IPS-15b (cell line): ENCODE data around the gene EXOC4.

ENCODE experiments used
- H3K27me3 ChIP-seq: one replicate; pipeline ENCODE4 v1.6.1; 2013; ENCODE audit warnings: low read length; ENCODE audit not compliant: control insufficient read depth, insufficient read depth
- H3K36me3 ChIP-seq: one replicate; pipeline ENCODE4 v1.6.1; 2013; ENCODE audit warnings: low read length; ENCODE audit not compliant: control insufficient read depth, insufficient read depth
- H3K4me1 ChIP-seq: one replicate; pipeline ENCODE4 v1.6.1; 2013; ENCODE audit warnings: mild to moderate bottlenecking, low read length; ENCODE audit not compliant: control insufficient read depth, insufficient read depth
- H3K4me3 ChIP-seq: one replicate; pipeline ENCODE4 v1.5.1; 2013; ENCODE audit warnings: low read depth, low read length
- H3K9ac ChIP-seq: one replicate; pipeline ENCODE4 v1.6.1; 2013; ENCODE audit warnings: low read depth, mild to moderate bottlenecking, low read length
- H3K9me3 ChIP-seq: one replicate; pipeline ENCODE4 v1.6.1; 2013; ENCODE audit warnings: mild to moderate bottlenecking, low read length; ENCODE audit not compliant: control insufficient read depth, insufficient read depth

EXOC4 gene

GRCh38 chr7:133649593-133649992, 396.7 kb downstream of the EXOC4 start:
- Histone ChIP-seq H3K4me1 (peaks cover 3% of the 10 kb centered on the region), H3K4me3 (no peak overlapping the region), H3K9ac (no peak overlapping the region), H3K36me3 (no peaks in the 10 kb centered on the region), H3K9me3 (no peaks in the 10 kb centered on the region), H3K27me3 (no peaks in the 10 kb centered on the region)

- no peaks in the 10 kb centered on the region for H3K36me3 ChIP-seq
- H3K9ac ChIP-seq: no peak overlapping the region
- peaks cover 3% of the 10 kb centered on the region for H3K4me1 ChIP-seq
- H3K9me3 ChIP-seq: no peaks in the 10 kb centered on the region
- no peaks in the 10 kb centered on the region for H3K27me3 ChIP-seq
- H3K4me3 ChIP-seq: no peak overlapping the region
Measured at GRCh38 chr7:133650069-133650468, 397.2 kb downstream of the EXOC4 start.

- Histone ChIP-seq H3K9me3 (no peaks in the 10 kb centered on the region), H3K9ac (no peak overlapping the region), H3K4me3 (no peak overlapping the region), H3K4me1 (peaks cover 3% of the 10 kb centered on the region), H3K36me3 (no peaks in the 10 kb centered on the region), H3K27me3 (no peaks in the 10 kb centered on the region)
Measured at GRCh38 chr7:133650487-133651300, 397.8 kb downstream of the EXOC4 start.

GRCh38 chr7:133652547-133652946, 399.7 kb downstream of the EXOC4 start:
- Histone ChIP-seq H3K9ac (no peak overlapping the region), H3K36me3 (no peaks in the 10 kb centered on the region), H3K4me1 (no peaks in the 10 kb centered on the region), H3K4me3 (no peak overlapping the region), H3K9me3 (no peaks in the 10 kb centered on the region), H3K27me3 (no peaks in the 10 kb centered on the region)

- Histone ChIP-seq H3K9ac (no peak overlapping the region), H3K27me3 (no peaks in the 10 kb centered on the region), H3K9me3 (no peaks in the 10 kb centered on the region), H3K36me3 (no peaks in the 10 kb centered on the region), H3K4me3 (no peak overlapping the region), H3K4me1 (no peaks in the 10 kb centered on the region)
Measured at GRCh38 chr7:133654547-133654946, 401.7 kb downstream of the EXOC4 start.

- H3K4me1 ChIP-seq: no peaks in the 10 kb centered on the region
- no peak overlapping the region for H3K9ac ChIP-seq
- no peaks in the 10 kb centered on the region for H3K36me3 ChIP-seq
- no peaks in the 10 kb centered on the region for H3K9me3 ChIP-seq
- no peak overlapping the region for H3K4me3 ChIP-seq
- no peaks in the 10 kb centered on the region for H3K27me3 ChIP-seq
Measured at GRCh38 chr7:133662276-133662675, 409.4 kb downstream of the EXOC4 start.

GRCh38 chr7:133662830-133663229, 410.0 kb downstream of the EXOC4 start:
- H3K9me3 ChIP-seq: no peaks in the 10 kb centered on the region
- H3K4me3 ChIP-seq: no peak overlapping the region
- H3K27me3 ChIP-seq: no peaks in the 10 kb centered on the region
- H3K4me1 ChIP-seq: no peaks in the 10 kb centered on the region
- H3K9ac ChIP-seq: no peak overlapping the region
- no peaks in the 10 kb centered on the region for H3K36me3 ChIP-seq

GRCh38 chr7:133664528-133664927, 411.6 kb downstream of the EXOC4 start:
- no peaks in the 10 kb centered on the region for H3K4me1 ChIP-seq
- H3K9me3 ChIP-seq: no peaks in the 10 kb centered on the region
- H3K4me3 ChIP-seq: no peak overlapping the region
- H3K36me3 ChIP-seq: no peaks in the 10 kb centered on the region
- H3K9ac ChIP-seq: no peak overlapping the region
- no peaks in the 10 kb centered on the region for H3K27me3 ChIP-seq

GRCh38 chr7:133668296-133669060, 415.6 kb downstream of the EXOC4 start:
- H3K4me3 ChIP-seq: no peak overlapping the region
- no peaks in the 10 kb centered on the region for H3K4me1 ChIP-seq
- H3K36me3 ChIP-seq: no peaks in the 10 kb centered on the region
- no peaks in the 10 kb centered on the region for H3K9me3 ChIP-seq
- no peaks in the 10 kb centered on the region for H3K27me3 ChIP-seq
- H3K9ac ChIP-seq: no peak overlapping the region

- no peaks in the 10 kb centered on the region for H3K9me3 ChIP-seq
- no peak overlapping the region for H3K4me3 ChIP-seq
- H3K27me3 ChIP-seq: no peaks in the 10 kb centered on the region
- H3K9ac ChIP-seq: no peak overlapping the region
- no peaks in the 10 kb centered on the region for H3K36me3 ChIP-seq
- H3K4me1 ChIP-seq: no peaks in the 10 kb centered on the region
Measured at GRCh38 chr7:133669061-133669455, 416.2 kb downstream of the EXOC4 start.

- no peaks in the 10 kb centered on the region for H3K9me3 ChIP-seq
- no peaks in the 10 kb centered on the region for H3K4me1 ChIP-seq
- no peak overlapping the region for H3K4me3 ChIP-seq
- H3K36me3 ChIP-seq: no peaks in the 10 kb centered on the region
- no peaks in the 10 kb centered on the region for H3K27me3 ChIP-seq
- no peak overlapping the region for H3K9ac ChIP-seq
Measured at GRCh38 chr7:133670250-133670649, 417.4 kb downstream of the EXOC4 start.

GRCh38 chr7:133672866-133673265, 420.0 kb downstream of the EXOC4 start:
- Histone ChIP-seq H3K4me1 (no peaks in the 10 kb centered on the region), H3K4me3 (no peak overlapping the region), H3K36me3 (no peaks in the 10 kb centered on the region), H3K27me3 (no peaks in the 10 kb centered on the region), H3K9me3 (no peaks in the 10 kb centered on the region), H3K9ac (no peak overlapping the region)
